Amygdala (tissue), 56 donors: ENCODE data around the gene TSPOAP1.

Source experiments
- DNase-seq, 56 donors: peaks; one replicate each; lab custom pipeline; 2025; lab: John Stamatoyannopoulos, UW

The TSPOAP1 gene

DNA sequence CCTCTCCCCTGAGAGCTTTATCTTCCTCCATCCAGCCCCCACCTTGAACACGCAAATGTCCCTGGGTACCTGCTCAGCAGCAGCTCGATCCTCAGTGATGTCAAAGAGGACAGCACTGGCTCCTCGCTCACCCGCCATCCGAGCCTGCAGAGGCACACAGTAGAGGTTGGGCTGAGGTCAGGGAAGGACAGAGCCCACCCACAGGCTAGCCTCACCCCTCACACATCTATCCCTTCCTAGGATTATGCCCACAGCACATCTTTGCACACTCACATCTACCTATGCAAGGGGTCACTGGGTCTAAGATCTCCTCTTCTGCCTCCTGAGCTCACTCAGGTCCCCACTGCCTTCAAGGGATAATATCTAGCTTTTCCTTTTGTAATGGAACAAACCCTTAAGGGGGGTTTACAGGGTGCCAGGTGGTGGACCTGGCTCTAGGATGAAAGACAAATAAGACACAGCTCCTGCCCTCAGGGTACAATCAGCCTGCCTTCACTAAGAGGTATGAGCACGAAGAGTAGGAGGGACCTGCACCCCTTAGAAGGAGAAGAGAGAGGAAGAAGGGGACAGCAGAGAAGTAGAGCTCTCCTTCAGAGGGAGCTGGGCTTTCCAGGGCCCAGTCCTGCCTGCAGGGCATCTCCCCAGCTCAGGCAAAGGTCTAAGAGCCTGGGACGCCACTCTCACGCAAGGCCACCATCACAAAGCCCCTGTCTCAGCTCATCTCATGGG, 35.0 kb upstream of the TSPOAP1 start:
- no peak for DNase-seq

GRCh38 chr17:58362368-58363014, 33.9 kb upstream of the TSPOAP1 start:
- no peak for DNase-seq

GRCh38 chr17:58360296-58361063, 31.9 kb upstream of the TSPOAP1 start:
- peak in 3 of 56 donors; percentile 10 to 14 (median 11) for DNase-seq

- DNase-seq = no peak
Observed at GRCh38 chr17:58358408-58359172, 30.0 kb upstream of the TSPOAP1 start.

DNA sequence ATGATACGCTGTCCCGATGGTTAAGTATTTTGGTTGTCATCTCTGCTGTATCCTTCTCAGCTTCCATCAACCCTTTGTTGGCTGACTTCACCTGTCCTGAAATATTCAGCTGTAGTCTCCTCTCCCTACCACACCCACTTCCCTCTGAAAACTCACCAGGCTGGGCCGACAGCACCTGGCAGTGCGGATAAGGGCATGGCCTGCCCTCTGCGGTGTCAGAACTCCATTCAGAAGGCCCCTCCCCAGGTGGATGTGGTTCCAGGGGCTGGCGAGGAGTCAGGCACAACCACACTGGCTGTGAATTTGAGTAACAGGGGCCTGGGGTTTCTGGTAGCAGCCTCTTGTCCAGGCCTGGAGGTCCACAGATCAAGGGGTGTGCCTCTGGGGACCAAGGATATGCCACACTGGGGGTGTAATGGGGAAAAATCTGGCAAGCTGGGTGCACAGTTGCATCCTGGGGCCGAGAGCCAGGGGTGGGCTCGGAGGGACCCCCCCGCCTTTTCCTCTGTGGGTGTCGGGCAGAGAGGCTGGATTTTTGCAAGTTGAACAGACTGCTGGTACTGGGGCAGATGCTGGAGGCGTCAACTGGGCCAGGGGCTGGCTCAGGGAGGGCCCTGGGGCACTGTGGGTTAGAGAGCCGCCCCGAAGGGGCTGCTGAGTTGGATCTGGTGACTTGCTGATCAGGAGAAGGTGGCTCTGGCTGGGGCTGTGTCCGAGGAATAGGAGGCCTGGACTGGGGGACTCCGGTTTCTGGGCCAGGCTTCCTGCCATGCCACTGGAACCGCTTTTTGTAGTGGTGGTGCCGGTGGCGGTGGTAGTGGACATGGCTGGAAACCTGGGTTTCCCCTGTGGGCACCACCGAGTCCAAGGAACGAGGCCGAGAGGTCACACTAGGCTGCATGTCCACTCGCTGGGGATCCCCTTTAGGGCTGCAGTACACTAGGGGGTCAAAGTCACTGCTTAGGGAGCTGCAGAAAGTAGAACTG, 29.0 kb upstream of the TSPOAP1 start:
- no peak for DNase-seq

DNA sequence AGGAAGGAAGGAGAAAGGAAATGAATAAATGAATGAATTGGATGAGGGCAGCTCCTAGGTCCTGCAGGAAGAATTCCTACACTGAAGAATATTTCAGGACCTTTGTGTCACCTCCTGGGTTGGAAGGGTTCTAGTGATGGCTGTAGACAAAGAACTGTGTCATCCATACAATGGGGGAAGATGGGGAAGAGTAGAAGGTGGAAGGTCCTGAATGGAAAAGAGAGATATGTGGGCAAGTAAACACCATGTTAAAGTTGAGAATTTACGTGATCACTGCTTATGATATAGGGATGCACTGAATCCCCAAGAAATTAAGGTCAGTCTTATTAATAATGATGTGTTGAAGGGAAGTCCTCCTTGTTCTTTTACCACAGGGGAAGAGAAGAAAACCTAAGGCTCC, 27.6 kb upstream of the TSPOAP1 start:
- DNase-seq = no peak

GRCh38 chr17:58354541-58355216, 26.1 kb upstream of the TSPOAP1 start:
- no peak for DNase-seq

DNA sequence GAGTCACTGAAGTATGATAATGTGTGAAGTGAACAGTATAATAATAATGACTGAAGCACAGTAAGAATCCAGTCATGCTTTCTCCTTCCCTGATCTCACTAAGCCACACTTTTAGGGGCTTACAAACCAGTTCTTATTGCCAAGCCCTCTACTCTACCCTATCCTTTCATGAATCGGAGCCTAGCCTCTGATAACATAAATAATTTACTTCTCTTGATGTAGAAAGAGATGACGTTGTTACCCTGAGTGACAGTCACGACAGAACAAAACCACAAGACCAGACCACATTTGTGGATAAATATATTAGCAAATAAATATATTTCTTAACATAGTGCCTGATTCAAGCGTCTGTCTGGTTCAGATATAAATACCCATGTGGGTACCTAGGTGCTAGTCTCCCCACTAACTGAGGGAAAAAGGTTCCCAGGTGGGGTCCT, 24.8 kb upstream of the TSPOAP1 start:
- DNase-seq = no peak

DNA sequence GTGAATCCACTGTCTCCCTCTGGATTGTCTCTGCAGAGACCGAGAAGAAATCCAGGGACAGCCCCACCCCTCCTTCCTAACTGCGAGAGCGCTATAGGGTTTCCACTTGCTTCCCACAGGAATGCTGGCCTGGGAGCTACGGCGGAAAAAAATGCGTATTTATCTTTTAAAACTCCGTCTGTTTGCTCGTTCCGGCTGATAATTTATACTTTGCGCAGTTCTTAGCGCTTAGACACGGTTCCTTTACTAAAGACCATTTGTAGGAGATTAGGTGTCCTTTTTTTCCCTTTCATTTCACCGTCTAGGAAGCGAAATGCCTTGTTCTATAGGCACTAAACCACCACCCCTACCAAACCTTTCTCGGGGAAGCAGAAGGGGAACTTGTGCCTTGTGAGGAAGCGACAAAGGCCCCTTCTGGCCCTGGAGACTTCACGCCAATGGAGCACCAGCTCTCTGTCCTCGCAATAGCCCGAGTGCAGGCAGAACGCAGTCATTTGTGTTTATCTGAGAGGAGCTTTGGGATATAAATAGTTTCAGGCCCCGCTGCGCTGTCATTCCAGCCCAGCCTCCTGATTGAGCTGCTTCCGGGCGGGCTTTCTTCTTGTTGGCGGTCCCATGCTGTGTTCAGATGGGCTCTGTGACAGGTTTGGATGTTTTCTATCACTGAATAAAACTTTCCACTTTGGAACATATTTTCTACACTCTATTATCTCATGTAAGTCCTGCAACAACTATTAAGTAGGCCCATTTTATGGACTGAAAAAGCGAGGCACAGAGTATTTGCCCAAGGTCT, 24.2 kb upstream of the TSPOAP1 start:
- peak in 12 of 56 donors; percentile 11 to 46 (median 30) for DNase-seq

DNA sequence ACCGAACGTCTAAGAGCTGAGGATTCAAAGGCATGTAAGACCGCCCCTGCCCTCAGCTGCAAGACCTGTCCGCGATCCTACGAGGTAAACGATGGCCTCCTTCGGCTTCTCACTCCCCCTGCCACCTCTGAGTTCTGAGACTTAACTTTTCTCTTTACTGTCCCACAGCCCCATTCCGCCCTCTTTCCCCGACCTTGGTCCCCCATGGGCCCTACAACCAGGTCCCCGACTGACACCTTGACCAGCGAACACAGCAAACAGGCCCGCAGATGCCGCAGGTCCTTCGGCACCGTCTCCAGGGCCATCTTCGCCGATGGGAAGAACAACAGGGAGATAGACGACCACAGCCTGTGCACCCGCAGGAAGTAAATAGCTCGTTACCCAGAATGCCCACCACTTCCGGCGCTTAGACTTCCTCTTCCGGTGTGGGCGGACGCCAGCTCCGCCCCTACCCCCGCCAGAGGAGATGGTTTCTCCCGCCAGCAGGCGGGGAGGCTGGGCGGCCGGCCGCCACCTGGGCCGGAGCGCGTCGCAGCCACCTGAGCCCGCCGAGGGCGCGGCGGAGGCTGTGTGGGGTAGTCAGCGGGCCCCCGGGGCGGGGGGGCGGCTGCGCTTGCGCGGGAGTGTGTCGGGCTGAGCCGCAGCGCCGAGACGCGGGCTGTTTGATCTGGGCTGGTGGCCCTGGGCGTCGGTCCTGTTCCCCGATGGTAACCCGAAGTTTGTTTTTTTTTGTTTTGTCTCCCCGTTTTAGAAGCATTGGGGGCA, 23.4 kb upstream of the TSPOAP1 start, which contains the start of gene SUPT4H1:
Gene SUPT4H1, minus strand, starts transcription at position 371 of the 765 bp plus-strand sequence. Its CDS starts 66 bp downstream, at position 305.
- DNase-seq = peak in 53 of 56 donors; percentile 29 to 92 (median 78)

GRCh38 chr17:58351182-58351581, 22.6 kb upstream of the TSPOAP1 start:
- DNase-seq = no peak

GRCh38 chr17:58348038-58348437, 19.4 kb upstream of the TSPOAP1 start:
- no peak for DNase-seq

GRCh38 chr17:58345500-58345899, 16.9 kb upstream of the TSPOAP1 start:
- DNase-seq = no peak

DNA sequence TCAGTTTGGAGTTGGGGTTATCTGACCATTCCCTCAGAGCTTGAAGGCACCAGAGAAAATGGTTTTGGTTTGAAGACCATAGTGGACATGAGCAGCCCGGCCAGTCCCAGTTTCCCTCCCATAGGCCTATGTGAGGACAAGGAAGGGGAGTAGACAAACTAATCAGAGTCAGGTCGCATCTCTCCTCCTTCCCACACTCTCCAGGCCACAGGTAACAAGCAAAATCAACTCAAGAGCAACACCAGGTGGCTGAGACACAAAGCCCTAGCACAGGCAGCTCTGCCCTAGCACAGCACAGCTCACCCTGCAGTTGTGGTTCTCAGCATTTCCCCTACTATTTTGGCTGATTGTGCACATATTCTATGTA, 16.2 kb upstream of the TSPOAP1 start:
- no peak for DNase-seq

- DNase-seq = peak in 9 of 56 donors; percentile 19 to 66 (median 34)
Observed at GRCh38 chr17:58344047-58344790, 15.6 kb upstream of the TSPOAP1 start.

- DNase-seq = no peak
Observed at GRCh38 chr17:58343131-58343530, 14.5 kb upstream of the TSPOAP1 start.
